Measurements from ENCODE around the gene SERPINA3.

- TF ChIP-seq CTCF (IDR thresholded peaks at IDR 0.05 in 2 of 3, conservative IDR thresholded peaks at IDR 0.05 in 1 of 3; ENCODE audit: control insufficient read depth in 2 of 3, extremely low read depth in 1 of 3, insufficient read depth in 1 of 3, low read depth in 3 of 3, low read length in 3 of 3) (no peak), POLR2A (IDR thresholded peaks at IDR 0.05; ENCODE audit: low read depth, low read length) (no peak), SMAD5 (IDR thresholded peaks at IDR 0.05; ENCODE audit: low read depth) (no peak), USF1 (IDR thresholded peaks at IDR 0.05; ENCODE audit: borderline replicate concordance, extremely low read length, insufficient read depth, low read depth, low read length) (no peak), ESRRA (IDR thresholded peaks at IDR 0.05; ENCODE audit: low read length) (no peak), NFYB (IDR thresholded peaks at IDR 0.05; ENCODE audit: insufficient read depth, low read depth, low read length) (no peak)
- TF ChIP-seq, protein P1, sequence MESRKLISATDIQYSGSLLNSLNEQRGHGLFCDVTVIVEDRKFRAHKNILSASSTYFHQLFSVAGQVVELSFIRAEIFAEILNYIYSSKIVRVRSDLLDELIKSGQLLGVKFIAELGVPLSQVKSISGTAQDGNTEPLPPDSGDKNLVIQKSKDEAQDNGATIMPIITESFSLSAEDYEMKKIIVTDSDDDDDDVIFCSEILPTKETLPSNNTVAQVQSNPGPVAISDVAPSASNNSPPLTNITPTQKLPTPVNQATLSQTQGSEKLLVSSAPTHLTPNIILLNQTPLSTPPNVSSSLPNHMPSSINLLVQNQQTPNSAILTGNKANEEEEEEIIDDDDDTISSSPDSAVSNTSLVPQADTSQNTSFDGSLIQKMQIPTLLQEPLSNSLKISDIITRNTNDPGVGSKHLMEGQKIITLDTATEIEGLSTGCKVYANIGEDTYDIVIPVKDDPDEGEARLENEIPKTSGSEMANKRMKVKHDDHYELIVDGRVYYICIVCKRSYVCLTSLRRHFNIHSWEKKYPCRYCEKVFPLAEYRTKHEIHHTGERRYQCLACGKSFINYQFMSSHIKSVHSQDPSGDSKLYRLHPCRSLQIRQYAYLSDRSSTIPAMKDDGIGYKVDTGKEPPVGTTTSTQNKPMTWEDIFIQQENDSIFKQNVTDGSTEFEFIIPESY (IDR thresholded peaks at IDR 0.05): no peak
These were observed 53.4 kb downstream of the SERPINA3 start for GRCh38 chr14:94665544-94665943.

Measured in GM12878 (cell line).